ENCODE measurements around the gene KLF12.

Gene KLF12

DNA sequence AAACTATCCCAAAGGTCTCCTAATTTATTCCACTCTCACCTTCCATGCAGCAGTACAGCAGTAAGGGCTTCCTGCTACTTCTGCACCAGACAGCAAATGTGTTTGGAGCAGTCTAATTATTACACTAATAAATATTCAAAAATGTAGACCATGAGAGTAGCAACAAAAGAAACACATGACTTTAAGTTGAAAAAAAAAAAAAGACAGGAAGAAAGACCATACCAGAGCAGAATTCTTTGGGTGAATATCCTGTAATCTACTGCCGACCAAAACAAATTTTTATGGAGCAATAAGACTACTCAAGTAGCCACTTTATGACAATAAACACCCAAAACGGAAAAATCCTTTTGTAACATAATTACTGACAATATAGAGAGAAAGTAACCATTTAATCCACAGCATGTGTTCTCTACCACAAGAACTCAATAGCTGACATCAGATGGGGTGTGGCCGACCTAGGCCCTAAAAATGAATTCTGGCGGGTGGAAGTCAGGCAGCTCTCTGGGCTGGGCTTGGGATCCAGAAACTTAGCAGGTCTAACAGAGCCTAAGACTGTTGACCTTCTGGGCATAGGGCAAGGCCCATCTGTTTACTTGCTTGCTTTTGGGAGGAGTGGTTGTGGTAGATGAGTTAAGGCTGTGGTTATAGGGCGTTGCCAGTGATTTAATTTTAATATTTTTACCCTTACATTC lies 4.6 kb downstream of the KLF12 start:
- peak overlapping the region; percentile 70 for H3K4me3 Mint-ChIP-seq
- H3K36me3 Mint-ChIP-seq: no peaks in the 10 kb centered on the region
- peaks cover 40% of the 10 kb centered on the region for H3K4me1 Mint-ChIP-seq
- H3K27ac Mint-ChIP-seq: no peak overlapping the region
- H3K27me3 Mint-ChIP-seq: no peaks in the 10 kb centered on the region
- no peaks in the 10 kb centered on the region for H3K9me3 Mint-ChIP-seq
- ATAC-seq (ENCODE audit: low read depth): no peak
- DNase-seq (ENCODE audit: low spot score in 2 of 2): no peak

- Mint-ChIP-seq H3K9me3 (no peaks in the 10 kb centered on the region), H3K27me3 (no peaks in the 10 kb centered on the region), H3K36me3 (no peaks in the 10 kb centered on the region), H3K27ac (no peak overlapping the region), H3K4me1 (peaks cover 44% of the 10 kb centered on the region), H3K4me3 (peak overlapping the region; percentile 18)
- ATAC-seq (ENCODE audit: low read depth) (no peak), DNase-seq (ENCODE audit: low spot score in 2 of 2) (no peak)
Measured at GRCh38 chr13:74128156-74128767, 5.9 kb downstream of the KLF12 start.

GRCh38 chr13:74118328-74118727 lies 15.9 kb downstream of the KLF12 start:
- no peak overlapping the region for H3K4me3 Mint-ChIP-seq
- ATAC-seq (ENCODE audit: low read depth) (no peak), DNase-seq (ENCODE audit: low spot score in 2 of 2) (no peak)
- no peak overlapping the region for H3K27ac Mint-ChIP-seq
- peaks cover 14% of the 10 kb centered on the region for H3K9me3 Mint-ChIP-seq
- H3K4me1 Mint-ChIP-seq: peaks cover 23% of the 10 kb centered on the region
- no peaks in the 10 kb centered on the region for H3K27me3 Mint-ChIP-seq
- H3K36me3 Mint-ChIP-seq: peaks cover 23% of the 10 kb centered on the region

DNA sequence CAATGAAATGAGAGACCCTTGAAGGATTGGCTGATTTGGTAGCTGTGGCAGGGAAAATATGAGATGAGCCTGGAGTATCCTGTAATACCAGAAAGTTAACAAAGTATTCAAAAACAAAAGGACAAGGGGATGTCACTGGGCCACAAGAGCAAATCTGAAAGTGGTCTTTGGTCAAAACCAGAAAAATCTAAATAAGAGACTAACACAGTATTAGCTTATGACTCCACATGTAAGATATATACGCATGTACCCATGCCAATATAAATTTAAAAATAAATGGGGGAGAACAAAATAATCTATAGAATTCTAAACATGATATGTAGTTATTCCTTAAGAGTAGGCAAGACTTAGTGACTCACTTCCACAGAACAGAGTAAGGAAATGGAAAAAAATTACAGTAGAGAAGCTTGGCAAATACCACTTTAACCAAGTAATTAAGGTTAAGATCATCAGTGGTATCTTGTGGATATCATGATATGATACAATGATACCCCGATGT lies 16.9 kb downstream of the KLF12 start:
- peaks cover 14% of the 10 kb centered on the region for H3K9me3 Mint-ChIP-seq
- ATAC-seq (ENCODE audit: low read depth): no peak
- H3K27ac Mint-ChIP-seq: no peak overlapping the region
- DNase-seq (ENCODE audit: low spot score in 2 of 2): no peak
- H3K4me1 Mint-ChIP-seq: peaks cover 30% of the 10 kb centered on the region
- no peaks in the 10 kb centered on the region for H3K27me3 Mint-ChIP-seq
- no peak overlapping the region for H3K4me3 Mint-ChIP-seq
- peaks cover 27% of the 10 kb centered on the region for H3K36me3 Mint-ChIP-seq

DNA sequence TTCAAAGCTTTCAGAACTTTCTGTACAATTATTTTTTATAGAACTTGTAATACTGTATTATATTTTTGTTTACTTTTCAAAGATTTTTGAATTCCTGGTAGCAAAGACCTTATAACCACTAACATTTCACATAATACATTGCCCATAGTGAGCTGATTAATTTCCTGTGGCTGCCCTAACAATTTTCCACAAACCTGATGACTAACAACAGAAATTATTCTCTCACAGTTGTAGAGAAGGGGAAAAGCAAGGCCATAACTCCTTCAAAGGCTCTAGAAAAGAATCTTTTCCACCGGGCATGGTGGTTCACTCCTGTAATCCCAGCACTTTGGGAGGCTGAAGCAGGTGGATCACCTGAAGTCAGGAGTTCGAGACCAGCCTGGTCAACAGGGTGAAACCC lies 19.1 kb downstream of the KLF12 start:
- Mint-ChIP-seq H3K9me3 (peaks cover 14% of the 10 kb centered on the region), H3K4me3 (no peak overlapping the region), H3K27me3 (no peaks in the 10 kb centered on the region), H3K36me3 (peaks cover 27% of the 10 kb centered on the region), H3K27ac (no peak overlapping the region), H3K4me1 (peaks cover 35% of the 10 kb centered on the region)
- DNase-seq (ENCODE audit: low spot score in 2 of 2) (no peak), ATAC-seq (ENCODE audit: low read depth) (no peak)

- Mint-ChIP-seq H3K27ac (no peak overlapping the region), H3K27me3 (no peaks in the 10 kb centered on the region), H3K4me3 (no peak overlapping the region), H3K36me3 (peaks cover 26% of the 10 kb centered on the region), H3K4me1 (peaks cover 39% of the 10 kb centered on the region), H3K9me3 (peaks cover 13% of the 10 kb centered on the region)
- no peak for ATAC-seq (ENCODE audit: low read depth)
- DNase-seq (ENCODE audit: low spot score in 2 of 2): no peak
Measured at GRCh38 chr13:74114641-74115040, 19.6 kb downstream of the KLF12 start.

GRCh38 chr13:74114202-74114601 lies 20.0 kb downstream of the KLF12 start:
- no peak overlapping the region for H3K4me3 Mint-ChIP-seq
- H3K4me1 Mint-ChIP-seq: peaks cover 38% of the 10 kb centered on the region
- no peak for DNase-seq (ENCODE audit: low spot score in 2 of 2)
- no peaks in the 10 kb centered on the region for H3K27me3 Mint-ChIP-seq
- H3K36me3 Mint-ChIP-seq: peaks cover 22% of the 10 kb centered on the region
- peaks cover 9% of the 10 kb centered on the region for H3K9me3 Mint-ChIP-seq
- no peak for ATAC-seq (ENCODE audit: low read depth)
- no peak overlapping the region for H3K27ac Mint-ChIP-seq

- H3K27me3 Mint-ChIP-seq: no peaks in the 10 kb centered on the region
- DNase-seq (ENCODE audit: low spot score in 2 of 2): no peak
- no peak for ATAC-seq (ENCODE audit: low read depth)
- H3K9me3 Mint-ChIP-seq: peaks cover 7% of the 10 kb centered on the region
- peak overlapping the region; percentile 52 for H3K27ac Mint-ChIP-seq
- H3K4me1 Mint-ChIP-seq: peaks cover 35% of the 10 kb centered on the region
- peaks cover 15% of the 10 kb centered on the region for H3K36me3 Mint-ChIP-seq
- H3K4me3 Mint-ChIP-seq: no peak overlapping the region
Measured at GRCh38 chr13:74111901-74112824, 22.0 kb downstream of the KLF12 start.

DNA sequence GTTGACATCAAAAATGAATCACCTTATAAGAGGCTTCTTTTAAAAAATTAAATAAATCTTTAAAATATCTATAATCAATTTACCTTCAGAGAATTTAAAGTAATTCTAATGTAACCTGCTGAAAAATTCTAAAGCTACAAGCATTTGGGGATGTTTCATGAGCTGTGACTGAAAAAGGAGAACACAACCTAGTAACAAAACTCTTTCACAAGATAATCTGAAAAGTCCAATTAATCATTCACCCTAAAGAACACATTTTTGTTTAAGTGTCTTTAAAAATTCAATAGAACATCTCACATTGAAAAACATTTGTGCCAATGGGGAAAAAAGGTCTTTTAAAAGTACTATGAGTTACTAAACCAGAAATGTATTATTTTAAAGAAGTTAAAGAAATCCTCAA lies 22.8 kb downstream of the KLF12 start:
- DNase-seq (ENCODE audit: low spot score in 2 of 2) (no peak), ATAC-seq (ENCODE audit: low read depth) (no peak)
- Mint-ChIP-seq H3K27me3 (no peaks in the 10 kb centered on the region), H3K36me3 (peaks cover 15% of the 10 kb centered on the region), H3K4me1 (peaks cover 37% of the 10 kb centered on the region), H3K27ac (no peak overlapping the region), H3K9me3 (peaks cover 7% of the 10 kb centered on the region), H3K4me3 (no peak overlapping the region)

DNA sequence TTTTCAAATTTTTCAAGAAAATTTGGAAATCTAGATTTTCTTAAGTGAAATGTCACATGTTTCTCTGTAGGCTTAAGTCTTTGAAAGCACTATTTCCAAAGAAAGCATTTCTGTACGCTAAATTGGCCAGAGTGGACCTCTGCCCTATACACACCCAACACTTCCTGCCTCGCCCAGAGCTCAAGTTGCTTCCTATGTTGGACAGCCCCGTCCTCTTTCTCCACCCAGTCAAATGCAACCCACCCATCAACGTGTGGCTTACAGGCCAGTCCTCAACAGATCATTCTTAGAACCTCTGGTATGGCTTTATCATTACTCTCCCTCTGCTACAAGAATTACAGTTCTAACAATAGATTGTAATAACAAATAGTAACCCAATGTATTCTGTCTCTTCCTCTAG lies 24.2 kb downstream of the KLF12 start:
- H3K4me3 Mint-ChIP-seq: no peak overlapping the region
- peaks cover 4% of the 10 kb centered on the region for H3K9me3 Mint-ChIP-seq
- H3K4me1 Mint-ChIP-seq: peaks cover 35% of the 10 kb centered on the region
- peak overlapping the region; percentile 4 for H3K27ac Mint-ChIP-seq
- ATAC-seq (ENCODE audit: low read depth) (no peak), DNase-seq (ENCODE audit: low spot score in 2 of 2) (no peak)
- peaks cover 12% of the 10 kb centered on the region for H3K36me3 Mint-ChIP-seq
- no peaks in the 10 kb centered on the region for H3K27me3 Mint-ChIP-seq

- no peak overlapping the region for H3K4me3 Mint-ChIP-seq
- H3K27ac Mint-ChIP-seq: peak overlapping the region; percentile 9
- DNase-seq (ENCODE audit: low spot score in 2 of 2) (no peak), ATAC-seq (ENCODE audit: low read depth) (no peak)
- H3K27me3 Mint-ChIP-seq: no peaks in the 10 kb centered on the region
- H3K9me3 Mint-ChIP-seq: peaks cover 4% of the 10 kb centered on the region
- peaks cover 27% of the 10 kb centered on the region for H3K4me1 Mint-ChIP-seq
- peaks cover 8% of the 10 kb centered on the region for H3K36me3 Mint-ChIP-seq
Measured at GRCh38 chr13:74107598-74107997, 26.6 kb downstream of the KLF12 start.

- Mint-ChIP-seq H3K36me3 (peaks cover 12% of the 10 kb centered on the region), H3K27ac (no peak overlapping the region), H3K9me3 (peaks cover 6% of the 10 kb centered on the region), H3K4me1 (peaks cover 36% of the 10 kb centered on the region), H3K4me3 (no peak overlapping the region), H3K27me3 (no peaks in the 10 kb centered on the region)
- no peak for ATAC-seq (ENCODE audit: low read depth)
- no peak for DNase-seq (ENCODE audit: low spot score in 2 of 2)
Measured at GRCh38 chr13:74105871-74106270, 28.3 kb downstream of the KLF12 start.

GRCh38 chr13:74104661-74105275 lies 29.4 kb downstream of the KLF12 start:
- peaks cover 7% of the 10 kb centered on the region for H3K9me3 Mint-ChIP-seq
- H3K4me3 Mint-ChIP-seq: no peak overlapping the region
- ATAC-seq (ENCODE audit: low read depth) (no peak), DNase-seq (ENCODE audit: low spot score in 2 of 2) (no peak)
- peaks cover 13% of the 10 kb centered on the region for H3K36me3 Mint-ChIP-seq
- no peaks in the 10 kb centered on the region for H3K27me3 Mint-ChIP-seq
- peaks cover 30% of the 10 kb centered on the region for H3K4me1 Mint-ChIP-seq
- H3K27ac Mint-ChIP-seq: no peak overlapping the region
